Measurements from ENCODE around the gene LSS. TPM values are rescaled to one million over a fixed set of nuclear protein-coding genes. Genes with fewer than 3 reads are reported as not detected.
"Not testable (repeated sequence)": the region's sequence is repeated elsewhere in the genome, so short reads cannot be mapped to it uniquely, and the experiment has no call there.

Gene LSS
- total RNA-seq, 1 donor from 2014 or later = 57.9 TPM

DNA sequence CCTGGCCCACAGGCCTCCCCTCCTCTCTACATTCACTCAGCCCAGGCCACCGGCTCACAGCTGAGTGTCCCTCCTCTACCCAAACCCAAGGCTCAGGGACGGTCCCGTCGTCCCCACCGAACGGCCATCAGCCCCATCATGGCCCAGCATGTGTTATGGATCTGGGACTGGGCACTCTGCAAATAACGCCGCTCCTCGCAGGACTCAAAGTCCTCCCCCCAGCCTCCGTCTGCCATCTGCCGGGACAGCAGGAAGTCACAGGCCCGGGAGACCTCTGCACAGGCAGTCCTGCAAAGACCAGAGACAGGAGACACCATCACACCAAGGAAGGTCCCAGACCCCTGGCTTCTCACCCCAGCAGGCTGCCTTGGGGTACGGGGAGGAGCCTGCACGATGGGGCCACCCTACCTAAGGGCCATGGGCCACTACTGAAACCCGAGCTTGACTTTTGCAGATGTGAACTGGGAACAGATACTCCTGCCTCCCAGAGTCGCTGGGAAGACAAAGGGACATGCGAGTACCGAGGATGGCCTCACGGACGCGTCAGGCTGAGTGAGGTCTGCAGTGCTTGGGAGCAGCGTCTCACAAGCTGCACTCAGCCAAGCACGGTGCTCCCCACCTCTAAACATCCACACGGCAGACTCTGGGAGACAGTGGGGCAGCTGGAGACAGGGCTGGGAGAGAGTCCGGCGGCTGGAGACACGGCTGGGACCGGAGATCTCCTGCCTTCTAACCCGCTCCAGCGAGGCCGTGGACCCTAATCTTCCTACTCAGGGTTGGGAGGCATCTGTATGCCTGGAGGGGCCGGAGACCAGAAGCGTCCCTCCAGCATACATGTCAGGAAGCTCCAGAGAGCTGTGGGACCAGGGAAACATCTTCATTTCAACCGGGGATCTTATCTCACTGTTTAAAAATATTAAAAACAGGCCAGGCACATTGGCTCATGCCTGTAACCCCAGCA lies 33.9 kb downstream of the LSS start:
- no peak for ATAC-seq (ENCODE audit: poor library complexity)
- peak; percentile 29 for DNase-seq
- intact Hi-C loops (cut with DNase I) = no loop called here

DNA sequence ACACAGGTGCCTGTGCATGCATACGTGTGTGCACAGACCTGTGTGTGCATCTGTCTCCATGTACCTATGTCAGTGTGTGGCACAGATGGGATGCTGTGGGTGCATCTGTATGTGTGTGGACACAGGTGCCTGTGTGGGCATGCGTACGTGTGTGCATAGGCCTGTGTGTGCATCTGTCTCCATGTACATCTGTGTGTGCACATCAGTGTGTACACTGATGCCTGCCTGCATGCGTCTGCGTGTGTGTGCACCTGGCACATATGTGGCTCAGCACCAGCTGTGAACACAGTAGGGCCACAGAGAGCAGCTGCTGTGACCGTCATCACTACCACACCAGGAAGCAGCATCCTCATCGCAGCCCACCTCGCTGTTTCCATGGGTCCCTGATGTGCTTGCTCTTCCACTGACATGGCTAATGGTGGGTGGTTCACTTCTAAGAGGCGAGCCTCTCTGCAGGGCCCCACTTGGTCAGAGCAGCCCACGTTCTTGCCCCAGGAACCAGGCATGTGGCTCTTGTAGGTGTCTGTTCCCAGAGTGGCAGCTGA lies 34.7 kb downstream of the LSS start:
- intact Hi-C loops (cut with DNase I) = no loop called here
- no peak for ATAC-seq (ENCODE audit: poor library complexity)
- peak; percentile 26 for DNase-seq

DNA sequence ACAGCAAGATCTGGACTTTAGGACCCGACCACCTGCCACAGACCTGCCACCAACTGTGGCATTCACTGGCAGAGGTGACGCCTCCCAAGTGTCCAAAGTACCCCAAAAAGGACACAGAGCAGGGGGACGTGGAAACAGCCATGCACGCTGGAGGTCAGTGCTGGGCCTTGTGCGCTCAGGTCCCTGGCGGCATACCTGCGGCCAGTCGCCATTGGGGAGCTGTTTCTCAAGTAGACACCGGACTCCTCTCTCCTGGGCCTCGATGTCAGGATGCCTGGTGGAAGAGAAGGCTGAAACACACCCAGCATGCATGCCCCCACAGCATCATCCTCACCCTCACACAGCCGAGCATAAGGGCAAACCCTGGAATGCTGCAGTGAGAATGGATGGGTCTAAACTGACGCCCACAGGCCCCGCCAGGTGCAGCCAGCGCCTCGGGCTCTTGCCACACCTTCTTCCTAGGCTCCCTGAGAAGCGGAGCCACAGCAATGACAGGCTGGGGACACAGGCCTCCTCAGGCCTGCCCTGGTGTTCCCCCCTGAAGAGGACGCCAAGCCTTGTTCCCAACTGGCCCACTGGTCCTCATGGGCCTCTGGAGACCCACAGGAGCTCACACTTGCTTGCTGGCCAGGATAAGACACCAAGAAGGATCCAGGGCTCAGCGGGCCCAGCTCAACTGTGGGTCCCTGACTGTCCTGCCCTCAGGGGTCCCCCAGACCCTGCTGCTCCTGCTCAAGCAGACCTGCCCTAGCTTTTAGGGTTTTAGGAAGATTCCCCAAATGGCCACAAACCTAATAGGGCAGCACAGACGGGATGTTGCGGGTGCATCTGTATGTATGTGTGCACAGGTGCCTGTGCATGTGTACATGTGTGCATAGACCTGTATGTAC lies 36.6 kb downstream of the LSS start:
- peak; percentile 24 for DNase-seq
- intact Hi-C loops (cut with DNase I) = no loop called here
- no peak for ATAC-seq (ENCODE audit: poor library complexity)

DNA sequence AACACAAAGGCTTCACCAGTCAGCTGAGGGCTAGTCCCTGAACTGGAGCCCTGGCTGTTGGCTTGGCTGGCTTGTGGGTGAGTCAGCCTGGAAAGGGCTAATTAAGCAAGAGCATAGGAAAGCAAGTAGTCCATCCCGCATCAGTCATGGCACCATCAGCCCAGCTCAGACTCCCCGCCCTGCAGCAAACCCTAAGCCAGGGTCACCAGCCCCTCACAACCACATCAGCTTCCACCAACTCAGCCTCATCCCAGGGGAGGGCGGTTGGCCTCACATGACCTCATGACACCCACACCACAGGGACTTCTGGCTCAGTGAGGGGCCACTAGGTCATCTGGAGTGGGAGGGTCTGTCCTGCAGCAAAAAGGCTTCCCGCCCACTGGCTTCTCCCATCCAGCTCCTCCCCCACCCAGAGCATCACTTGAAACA lies 37.3 kb downstream of the LSS start:
- no peak for ATAC-seq (ENCODE audit: poor library complexity)
- DNase-seq = peak; percentile 56
- intact Hi-C loops (cut with DNase I) = no loop called here

DNA sequence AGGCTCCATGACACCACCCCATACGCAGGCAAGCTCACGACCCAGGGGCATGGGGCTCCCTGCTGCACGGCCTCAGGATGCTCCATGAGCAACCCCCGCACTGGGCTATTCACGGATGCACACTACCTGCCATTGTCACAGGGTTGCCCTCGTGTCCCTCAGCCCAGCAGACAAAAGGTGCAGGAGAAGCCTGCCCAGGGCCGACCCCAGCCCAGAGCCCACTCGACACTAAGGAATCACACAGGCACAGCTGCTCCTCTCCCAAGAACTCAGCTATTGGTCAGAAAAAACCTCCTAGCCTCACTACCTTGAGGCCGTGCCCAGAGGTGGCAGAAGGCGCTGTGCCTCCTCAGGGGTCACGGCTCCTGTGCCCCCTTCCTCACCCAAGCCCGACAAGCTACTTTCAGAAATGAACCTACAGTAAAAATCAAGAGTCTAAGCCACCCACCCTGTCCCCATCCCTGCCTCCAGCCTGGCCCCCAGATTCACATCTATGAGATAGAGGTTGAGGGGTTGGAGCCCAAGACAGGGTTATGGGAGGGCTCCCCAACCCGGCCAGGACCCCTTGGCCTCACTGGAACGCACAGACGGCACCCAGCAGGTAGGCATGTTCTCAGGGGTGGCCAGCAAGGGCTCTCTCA lies 38.0 kb downstream of the LSS start:
- intact Hi-C loops (cut with DNase I) = no loop called here
- peak; percentile 29 for DNase-seq
- ATAC-seq (ENCODE audit: poor library complexity) = no peak

DNA sequence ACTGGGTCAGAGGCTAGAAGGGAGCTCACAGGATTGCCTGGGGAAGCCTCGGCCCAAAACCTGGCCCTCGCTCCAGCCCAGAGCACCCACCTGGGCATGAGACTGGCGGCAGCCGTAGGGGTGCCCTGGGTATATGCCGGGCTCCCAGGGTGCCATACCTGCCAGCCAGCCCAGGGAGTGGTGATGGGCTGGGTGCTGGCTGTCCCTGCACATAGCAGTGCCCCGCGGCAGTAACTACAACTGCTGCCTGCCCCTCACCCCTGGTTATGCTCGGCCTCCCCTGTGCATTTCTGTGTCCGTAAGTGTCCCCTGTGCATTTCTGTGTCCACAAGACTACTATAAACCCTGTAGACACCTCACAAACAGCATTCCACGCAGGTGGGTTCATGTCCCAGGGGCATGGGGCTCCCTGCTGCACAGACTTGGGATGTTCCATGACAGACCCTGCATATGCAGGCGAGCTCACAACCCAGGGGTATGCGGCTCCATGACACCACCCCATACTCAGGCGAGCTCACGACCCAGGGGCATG lies 38.5 kb downstream of the LSS start:
- peak; percentile 26 for DNase-seq
- ATAC-seq (ENCODE audit: poor library complexity) = no peak

DNA sequence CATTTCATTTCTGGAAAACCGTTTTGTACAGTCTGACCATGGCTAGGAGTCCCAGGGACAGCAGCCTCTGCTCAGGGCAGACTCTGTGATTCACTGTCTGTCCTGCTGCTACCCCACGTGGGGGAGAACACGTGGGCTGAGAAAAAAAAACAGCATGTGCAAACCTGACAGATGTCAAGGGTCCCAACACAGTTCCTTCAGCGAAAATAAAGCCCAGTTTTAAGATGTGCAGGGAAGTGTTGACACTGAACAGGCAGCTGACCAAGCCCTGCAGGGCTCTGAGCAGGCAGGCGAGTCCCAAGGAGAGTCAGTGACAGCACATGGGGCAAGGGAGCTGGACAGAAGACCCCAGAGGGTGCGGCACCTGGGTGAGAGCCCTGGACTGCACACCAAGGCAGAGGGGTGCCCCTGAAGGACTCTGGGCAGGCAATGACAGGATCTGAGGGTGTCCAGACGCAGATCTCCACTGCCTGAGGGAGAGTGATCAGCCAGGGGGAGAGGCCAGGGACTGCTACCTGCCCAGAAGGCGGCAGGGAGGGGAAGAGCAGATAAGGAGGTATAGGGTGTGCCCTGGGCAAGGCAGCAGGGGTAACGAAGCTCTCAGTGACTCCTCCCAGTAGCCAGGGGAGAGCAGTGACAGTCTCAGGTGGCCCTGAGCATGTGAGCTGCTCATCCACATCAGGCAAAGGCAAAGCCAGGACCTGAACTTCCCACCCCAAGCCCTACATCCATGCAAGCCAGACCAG lies 39.2 kb downstream of the LSS start:
- intact Hi-C loops (cut with DNase I) = no loop called here
- ATAC-seq (ENCODE audit: poor library complexity) (peak; percentile 7), DNase-seq (peak; percentile 25)

More for the DNA sequence above, 38.5 kb downstream of the LSS start:
- intact Hi-C loops (cut with DNase I) = no loop called here

DNA sequence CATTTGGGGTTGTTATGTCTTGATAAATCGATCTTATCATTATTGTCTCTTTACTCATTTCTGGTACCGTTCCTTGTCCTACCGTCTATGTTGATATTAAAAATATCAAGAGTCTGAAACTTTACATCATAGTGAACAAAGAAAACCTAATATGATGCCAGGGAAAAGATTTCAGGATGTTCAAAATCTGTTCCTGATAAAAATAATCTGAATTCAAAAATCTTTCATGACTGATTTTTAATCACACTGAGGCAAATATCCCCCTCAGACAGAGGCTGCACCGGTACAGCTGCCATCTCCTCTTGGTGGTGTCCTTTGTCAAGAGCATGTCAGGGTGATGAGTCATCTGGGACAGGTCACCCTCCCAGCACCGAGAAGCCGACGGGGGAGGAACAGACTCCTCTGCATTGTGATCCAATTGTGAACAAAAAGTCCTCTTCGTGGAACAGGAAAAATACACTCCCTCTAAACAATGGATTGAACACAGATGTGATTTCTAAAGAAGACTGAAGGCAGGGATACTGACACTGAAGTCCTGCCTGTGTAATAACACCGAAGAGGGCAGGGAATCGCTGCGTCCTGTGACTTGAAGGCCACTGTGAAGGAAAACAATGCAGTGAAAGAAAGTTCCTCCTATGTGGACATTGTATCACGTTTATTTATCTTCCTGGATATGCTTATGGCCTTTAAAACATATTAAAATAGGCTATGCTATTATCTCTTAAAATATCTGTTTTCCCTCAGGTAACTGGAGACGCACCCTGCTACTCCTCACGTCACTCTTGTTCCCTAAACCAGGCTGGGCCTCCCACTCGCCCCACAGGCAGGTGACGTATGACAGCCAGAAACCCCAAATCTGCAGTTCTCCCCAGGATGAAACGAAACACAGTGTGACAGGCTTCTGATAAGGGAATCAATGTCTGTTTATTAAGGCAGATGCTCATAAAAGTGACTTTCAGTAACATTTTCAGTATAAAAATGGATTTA lies 40.1 kb downstream of the LSS start:
- intact Hi-C loops (cut with DNase I) = no loop called here
- DNase-seq (peak; percentile 70), ATAC-seq (ENCODE audit: poor library complexity) (peak; percentile 66)

DNA sequence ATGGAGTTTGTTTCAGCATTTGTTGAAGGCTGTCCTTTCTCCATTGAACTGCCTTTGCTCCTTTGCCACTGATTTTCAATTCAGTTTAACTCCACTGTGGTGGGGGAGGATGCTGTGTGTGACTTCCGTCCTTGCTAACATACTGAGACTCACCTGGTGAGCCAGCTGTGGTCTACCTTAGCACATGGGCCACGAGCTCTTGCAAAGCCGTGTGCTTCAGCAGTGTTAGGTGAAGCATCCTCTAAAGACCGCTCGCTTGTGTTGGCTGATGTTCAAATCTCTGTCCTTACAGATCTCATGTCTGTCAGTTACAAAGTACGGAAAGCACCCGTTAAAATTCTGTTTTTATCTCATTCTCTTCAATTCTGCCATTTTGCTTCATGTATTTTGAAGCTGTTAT lies 40.8 kb downstream of the LSS start:
- intact Hi-C loops (cut with DNase I) = no loop called here
- ATAC-seq (ENCODE audit: poor library complexity) (no peak), DNase-seq (peak; percentile 20)

DNA sequence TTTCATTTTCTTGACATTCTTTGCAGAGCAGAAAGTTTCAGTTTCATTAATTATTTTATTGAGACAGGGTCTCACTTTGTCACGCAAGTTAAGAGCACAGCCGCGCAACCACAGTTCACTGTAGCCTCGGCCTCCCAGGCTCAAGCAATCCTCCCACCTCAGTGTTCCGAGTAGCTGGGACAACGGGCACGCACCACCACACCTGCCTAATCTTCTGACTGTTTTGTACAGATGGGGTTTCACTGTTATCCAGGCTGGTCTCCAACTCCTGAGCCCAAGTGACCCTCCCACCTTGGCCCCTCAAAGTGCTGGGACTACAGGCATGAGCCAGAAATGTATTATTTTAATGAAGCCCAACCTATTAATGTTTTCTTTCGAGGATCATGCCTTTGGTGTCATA lies 41.3 kb downstream of the LSS start:
- ATAC-seq (ENCODE audit: poor library complexity) = no peak
- peak; percentile 27 for DNase-seq
- intact Hi-C loops (cut with DNase I) = no loop called here

DNA sequence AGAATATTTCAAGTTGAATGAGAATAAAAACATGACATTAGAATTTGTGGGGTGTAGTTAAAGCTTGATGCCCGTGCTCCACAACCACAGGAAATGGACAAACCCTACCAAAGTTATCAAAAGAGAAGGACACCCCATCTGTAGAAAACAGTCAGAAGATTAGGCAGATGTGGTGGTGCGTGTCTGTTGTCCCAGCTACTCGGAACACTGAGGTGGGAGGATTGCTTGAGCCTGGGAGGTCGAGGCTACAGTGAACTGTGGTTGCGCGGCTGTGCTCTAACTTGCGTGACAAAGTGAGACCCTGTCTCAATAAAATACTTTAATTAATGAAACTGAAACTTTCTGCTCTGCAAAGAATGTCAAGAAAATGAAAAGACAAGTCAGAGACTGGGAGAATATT lies 42.9 kb downstream of the LSS start:
- DNase-seq = no peak
- no peak for ATAC-seq (ENCODE audit: poor library complexity)
- intact Hi-C loops (cut with DNase I) = no loop called here

DNA sequence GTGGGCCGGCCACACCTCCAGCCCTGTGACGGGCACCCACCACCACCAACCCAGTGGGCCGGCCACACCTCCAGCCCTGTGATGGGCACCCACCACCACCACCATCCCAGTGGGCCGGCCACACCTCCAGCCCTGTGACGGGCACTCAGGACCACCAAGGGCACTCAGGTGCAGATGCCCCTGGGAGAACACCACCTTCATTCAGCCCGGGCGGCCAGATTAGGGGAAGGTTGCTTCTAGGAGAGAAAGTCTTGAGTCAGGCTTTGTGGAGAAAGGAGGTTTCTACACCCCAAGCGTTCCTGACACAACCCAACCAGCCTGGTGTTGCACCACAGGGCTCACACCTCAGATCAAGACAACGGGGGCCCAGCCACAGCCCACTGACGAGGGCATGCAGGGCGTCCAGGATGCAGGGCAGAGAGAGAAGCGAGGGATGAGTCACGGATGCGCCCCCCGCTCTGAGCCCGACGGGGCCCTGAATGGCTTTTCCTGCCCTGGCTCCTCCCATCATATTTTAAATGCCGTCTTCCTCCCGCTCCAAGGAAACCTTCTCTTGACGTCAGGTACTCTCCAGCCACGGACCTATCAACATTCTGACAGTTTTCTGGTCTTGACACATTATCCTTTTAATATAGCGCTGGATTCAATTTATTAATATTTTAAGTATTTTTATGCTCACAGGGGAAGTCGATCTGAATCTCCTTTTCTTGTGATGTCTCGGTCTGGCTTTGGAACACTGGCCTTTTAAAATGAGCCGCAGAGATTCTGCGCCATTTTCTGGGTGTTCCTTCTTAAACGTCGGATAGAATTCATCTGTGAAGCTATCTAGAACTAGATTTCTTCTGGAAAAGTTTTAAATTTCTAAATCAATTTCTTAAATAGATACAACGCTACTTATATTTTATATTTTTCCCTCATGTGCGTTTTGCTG lies 43.7 kb downstream of the LSS start:
- intact Hi-C loops (cut with DNase I) = no loop called here
- peak; percentile 93 for DNase-seq
- ATAC-seq (ENCODE audit: poor library complexity) = peak; percentile 73

DNA sequence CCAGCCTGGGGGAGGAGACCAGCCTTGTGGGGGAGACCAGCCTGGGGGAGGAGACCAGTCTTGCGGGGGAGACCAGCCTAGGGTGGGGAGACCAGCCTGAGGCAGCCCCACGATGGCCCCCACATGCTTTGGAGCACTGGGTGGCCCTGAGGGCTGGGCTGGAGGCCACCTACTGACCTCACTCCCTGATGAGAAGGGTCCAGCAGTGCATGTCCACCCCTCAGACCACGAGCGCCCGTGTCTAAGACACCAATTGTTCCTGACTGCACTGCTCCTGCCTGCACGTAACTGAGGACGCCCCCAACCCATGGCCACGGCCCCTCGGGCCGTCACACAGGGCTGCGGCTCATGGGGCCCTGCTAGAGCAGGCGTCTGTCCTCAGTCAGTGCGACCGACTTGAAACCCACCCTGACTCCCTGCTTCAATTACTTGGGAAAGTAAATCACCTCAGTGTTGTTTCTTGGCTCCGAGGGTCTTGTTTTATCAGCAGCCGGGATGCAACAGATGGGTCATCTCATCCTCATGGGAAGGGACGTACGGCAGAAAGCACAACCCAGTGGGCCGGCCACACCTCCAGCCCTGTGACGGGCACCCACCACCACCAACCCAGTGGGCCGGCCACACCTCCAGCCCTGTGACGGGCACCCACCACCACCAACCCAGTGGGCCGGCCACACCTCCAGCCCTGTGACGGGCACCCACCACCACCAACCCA lies 44.5 kb downstream of the LSS start, which contains the start of gene SPATC1L:
Gene SPATC1L, minus strand, starts transcription at position 550 of the 715 bp plus-strand sequence. CDS start 1,643 bp downstream, outside the sequence.
- DNase-seq = peak; percentile 84
- peak; percentile 80 for ATAC-seq (ENCODE audit: poor library complexity)
- intact Hi-C loops (cut with DNase I) = no loop called here

DNA sequence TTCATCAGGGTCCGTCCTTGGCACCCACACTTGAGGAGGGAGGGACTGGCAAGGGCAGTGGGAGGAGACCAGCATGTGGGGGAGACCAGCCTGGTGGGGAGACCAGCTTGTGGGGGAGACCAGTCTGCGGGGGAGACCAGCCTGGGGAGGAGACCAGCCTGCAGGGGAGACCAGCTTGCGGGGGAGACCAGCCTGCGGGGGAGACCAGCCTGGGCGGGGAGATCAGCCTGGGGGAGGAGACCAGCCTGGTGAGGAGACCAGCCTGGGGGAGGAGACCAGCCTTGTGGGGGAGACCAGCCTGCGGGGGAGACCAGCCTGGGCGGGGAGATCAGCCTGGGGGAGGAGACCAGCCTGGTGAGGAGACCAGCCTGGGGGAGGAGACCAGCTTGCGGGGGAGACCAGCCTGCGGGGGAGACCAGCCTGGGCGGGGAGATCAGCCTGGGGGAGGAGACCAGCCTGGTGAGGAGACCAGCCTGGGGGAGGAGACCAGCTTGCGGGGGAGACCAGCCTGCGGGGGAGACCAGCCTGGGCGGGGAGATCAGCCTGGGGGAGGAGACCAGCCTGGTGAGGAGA lies 45.2 kb downstream of the LSS start:
- intact Hi-C loops (cut with DNase I); ATAC-seq (ENCODE audit: poor library complexity); DNase-seq: not testable (repeated sequence)
